ENCODE data around the gene FAM171A1.

- TF ChIP-seq CTCF (conservative IDR thresholded peaks at IDR 0.05; ENCODE audit: low read length) (no peak), EZH2phosphoT487 (IDR thresholded peaks at IDR 0.05; ENCODE audit: borderline replicate concordance) (no peak)
Observed at GRCh38 chr10:15280974-15281373, 90.1 kb downstream of the FAM171A1 start.
